Astrocyte (in vitro differentiated cells and primary cell): ENCODE measurements around the gene PAQR4. TPM values are rescaled to one million over a fixed set of nuclear protein-coding genes. Genes with fewer than 3 reads are reported as not detected.

ENCODE experiments used
- DNase-seq: peaks from one replicate; pipeline ENCODE4 v3.0.0-alpha.2; 2010; ENCODE audit warnings: low read depth
- FAIRE-seq: peaks from 2 replicates; lab custom pipeline; 2011; peaks lifted over from hg19 to GRCh38; lab: Jason Lieb, UNC
- H2AFZ ChIP-seq: 2 replicates; pipeline ENCODE4 v1.6.0; 2012; ENCODE audit warnings: low read depth, low read length, inconsistent platforms
- H3K27ac ChIP-seq: 2 replicates; pipeline ENCODE4 v1.5.1; 2011; ENCODE audit warnings: low read depth, low read length, inconsistent platforms
- H3K27me3 ChIP-seq: 2 replicates; pipeline ENCODE4 v1.6.0; 2011; ENCODE audit warnings: low read length, inconsistent platforms; ENCODE audit not compliant: insufficient read depth
- H3K36me3 ChIP-seq: 2 replicates; pipeline ENCODE4 v1.5.1; 2011; ENCODE audit warnings: low read length, inconsistent platforms; ENCODE audit not compliant: insufficient read depth
- H3K4me1 ChIP-seq: 2 replicates; pipeline ENCODE4 v1.5.1; 2011; ENCODE audit warnings: low read length, inconsistent platforms; ENCODE audit not compliant: insufficient read depth
- H3K4me2 ChIP-seq: 2 replicates; pipeline ENCODE4 v1.6.0; 2012; ENCODE audit warnings: low read length, inconsistent platforms
- H3K4me3 ChIP-seq: 2 replicates; pipeline ENCODE4 v1.5.1; 2011; ENCODE audit warnings: low read depth, mild to moderate bottlenecking, low read length, inconsistent platforms; ENCODE audit not compliant: insufficient read depth
- H3K79me2 ChIP-seq: 2 replicates; pipeline ENCODE4 v1.6.0; 2012; ENCODE audit warnings: mild to moderate bottlenecking, low read length, inconsistent platforms; ENCODE audit not compliant: insufficient read depth
- H3K9ac ChIP-seq: 2 replicates; pipeline ENCODE4 v1.6.0; 2012; ENCODE audit warnings: mild to moderate bottlenecking, low read length, inconsistent platforms
- H3K9me3 ChIP-seq: 2 replicates; pipeline ENCODE4 v1.5.1; 2012; ENCODE audit warnings: low read depth, mild to moderate bottlenecking, low read length, inconsistent platforms; ENCODE audit not compliant: insufficient read depth
- H4K20me1 ChIP-seq: 2 replicates; pipeline ENCODE4 v1.6.0; 2012; ENCODE audit warnings: low read length, inconsistent platforms; ENCODE audit not compliant: insufficient read depth
- H3K27ac Mint-ChIP-seq: one replicate; pipeline ENCODE4 v1.8.0; 2021; ENCODE audit warnings: mild to moderate bottlenecking, mixed read lengths; ENCODE audit not compliant: unreplicated experiment
- H3K27me3 Mint-ChIP-seq: one replicate; pipeline ENCODE4 v1.8.0; 2021; ENCODE audit warnings: low read depth, mixed read lengths; ENCODE audit not compliant: unreplicated experiment
- H3K36me3 Mint-ChIP-seq: one replicate; pipeline ENCODE4 v1.8.0; 2021; ENCODE audit warnings: low read depth, mixed read lengths; ENCODE audit not compliant: unreplicated experiment
- H3K4me1 Mint-ChIP-seq: one replicate; pipeline ENCODE4 v1.8.0; 2021; ENCODE audit warnings: low read depth, mixed read lengths; ENCODE audit not compliant: unreplicated experiment
- H3K4me3 Mint-ChIP-seq: one replicate; pipeline ENCODE4 v1.8.0; 2021; ENCODE audit warnings: mild to moderate bottlenecking, moderate library complexity, mixed read lengths; ENCODE audit not compliant: unreplicated experiment
- H3K9me3 Mint-ChIP-seq: one replicate; pipeline ENCODE4 v1.8.0; 2021; ENCODE audit warnings: mild to moderate bottlenecking, mixed read lengths; ENCODE audit not compliant: unreplicated experiment
- EZH2 ChIP-seq: IDR thresholded peaks from 2 replicates; pipeline ENCODE4 v1.6.1; 2012; ENCODE audit warnings: mild to moderate bottlenecking, low read length, inconsistent platforms; ENCODE audit not compliant: insufficient read depth
- total RNA-seq: library from RNA; stranded (reverse); gene quantifications from 2 replicates; pipeline ENCODE4 v1.2.1, GENCODE V29; 2021
- TF ChIP-seq, protein P1 (sequence below): IDR thresholded peaks from 2 replicates; pipeline ENCODE4 v1.5.1; 2011; ENCODE audit warnings: low read depth, mild to moderate bottlenecking, inconsistent platforms, low read length, moderate library complexity; ENCODE audit not compliant: insufficient read depth

PAQR4 gene
- total RNA-seq, 1 donor from 2014 or later = 4.8 TPM

DNA sequence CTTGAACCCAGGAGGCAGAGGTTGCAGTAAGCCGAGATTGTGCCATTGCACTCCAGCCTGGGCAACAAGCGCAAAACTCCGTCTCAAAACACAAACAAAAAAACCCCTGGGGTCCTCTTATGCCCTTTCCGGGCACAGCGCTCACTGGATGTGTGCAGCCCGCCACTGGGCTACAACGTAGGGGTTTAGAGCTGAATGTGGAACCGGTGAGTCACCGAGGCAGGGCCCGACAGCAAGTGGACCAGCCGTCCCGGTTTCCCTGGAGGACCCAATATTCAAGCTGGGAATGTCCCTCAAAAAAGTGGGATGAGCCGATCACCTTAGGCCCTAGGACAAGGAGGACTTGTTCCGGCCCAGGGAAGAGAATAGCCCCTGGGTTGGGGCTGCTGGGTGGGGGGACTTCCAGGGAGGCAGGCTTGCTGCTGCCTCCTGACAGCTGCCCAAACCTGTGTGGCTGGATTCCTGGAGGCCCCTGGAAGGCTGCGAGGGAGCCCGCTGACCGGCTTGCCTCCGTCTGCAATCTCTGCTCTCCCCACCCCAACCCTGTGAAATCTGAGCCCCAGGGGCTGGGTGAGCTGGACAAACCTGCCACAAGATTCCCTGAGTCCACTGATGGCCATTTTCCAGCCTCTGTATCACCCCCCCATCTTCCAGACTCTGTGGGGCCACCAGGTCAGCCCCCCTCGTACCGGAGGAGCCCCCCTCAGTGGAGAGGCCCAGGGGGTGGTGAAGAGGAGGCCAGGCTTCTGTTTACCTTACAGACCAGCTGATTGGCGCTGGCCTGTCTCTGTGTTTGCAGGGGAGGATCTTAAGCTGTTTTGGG lies 40.6 kb downstream of the PAQR4 start:
- H3K27me3 ChIP-seq = peaks cover 50% of the 10 kb centered on the region
- no peak overlapping the region for H3K4me3 ChIP-seq

DNA sequence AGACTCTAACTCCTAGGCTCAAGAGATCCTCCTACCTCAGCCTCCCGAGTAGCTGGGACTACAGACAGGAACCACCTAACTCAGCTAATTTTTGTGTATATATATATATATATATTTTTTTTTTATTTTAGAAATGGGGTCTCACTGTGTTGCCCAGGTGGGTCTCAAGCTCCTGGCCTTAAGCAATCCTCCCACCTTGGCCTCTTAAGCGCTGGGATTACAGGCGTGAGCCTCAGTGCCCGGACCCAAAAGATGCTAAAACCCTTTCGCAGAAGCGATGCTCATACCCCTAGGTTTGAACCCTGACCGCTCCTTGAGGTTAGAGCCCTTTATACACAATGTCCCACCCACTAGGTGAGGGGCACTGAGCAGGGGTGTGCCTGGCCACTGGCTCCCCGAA lies 41.4 kb downstream of the PAQR4 start:
- TF ChIP-seq, protein P1, sequence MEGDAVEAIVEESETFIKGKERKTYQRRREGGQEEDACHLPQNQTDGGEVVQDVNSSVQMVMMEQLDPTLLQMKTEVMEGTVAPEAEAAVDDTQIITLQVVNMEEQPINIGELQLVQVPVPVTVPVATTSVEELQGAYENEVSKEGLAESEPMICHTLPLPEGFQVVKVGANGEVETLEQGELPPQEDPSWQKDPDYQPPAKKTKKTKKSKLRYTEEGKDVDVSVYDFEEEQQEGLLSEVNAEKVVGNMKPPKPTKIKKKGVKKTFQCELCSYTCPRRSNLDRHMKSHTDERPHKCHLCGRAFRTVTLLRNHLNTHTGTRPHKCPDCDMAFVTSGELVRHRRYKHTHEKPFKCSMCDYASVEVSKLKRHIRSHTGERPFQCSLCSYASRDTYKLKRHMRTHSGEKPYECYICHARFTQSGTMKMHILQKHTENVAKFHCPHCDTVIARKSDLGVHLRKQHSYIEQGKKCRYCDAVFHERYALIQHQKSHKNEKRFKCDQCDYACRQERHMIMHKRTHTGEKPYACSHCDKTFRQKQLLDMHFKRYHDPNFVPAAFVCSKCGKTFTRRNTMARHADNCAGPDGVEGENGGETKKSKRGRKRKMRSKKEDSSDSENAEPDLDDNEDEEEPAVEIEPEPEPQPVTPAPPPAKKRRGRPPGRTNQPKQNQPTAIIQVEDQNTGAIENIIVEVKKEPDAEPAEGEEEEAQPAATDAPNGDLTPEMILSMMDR = no peak
- no peak for TF ChIP-seq EZH2
- FAIRE-seq (no peak), DNase-seq (no peak)
- no peaks in the 10 kb centered on the region for H3K9me3 ChIP-seq
- Mint-ChIP-seq H3K9me3 (no peaks in the 10 kb centered on the region), H3K27ac (no peak overlapping the region), H3K36me3 (peaks cover 3% of the 10 kb centered on the region), H3K27me3 (peaks cover 2% of the 10 kb centered on the region), H3K4me3 (no peak overlapping the region), H3K4me1 (peaks cover 19% of the 10 kb centered on the region)
- peaks cover 47% of the 10 kb centered on the region for H3K27me3 ChIP-seq
- no peak overlapping the region for H2AFZ ChIP-seq
- H3K36me3 ChIP-seq = no peaks in the 10 kb centered on the region
- H3K4me1 ChIP-seq = peaks cover 22% of the 10 kb centered on the region
- no peak overlapping the region for H3K9ac ChIP-seq
- H4K20me1 ChIP-seq = peaks cover 5% of the 10 kb centered on the region
- no peak overlapping the region for H3K4me2 ChIP-seq
- no peaks in the 10 kb centered on the region for H3K79me2 ChIP-seq
- no peak overlapping the region for H3K4me3 ChIP-seq
- no peak overlapping the region for H3K27ac ChIP-seq

More for the DNA sequence above, 40.6 kb downstream of the PAQR4 start:
- Mint-ChIP-seq H3K4me3 (peak overlapping the region; percentile 34), H3K27me3 (peaks cover 2% of the 10 kb centered on the region), H3K36me3 (no peaks in the 10 kb centered on the region), H3K27ac (peak overlapping the region; percentile 18), H3K4me1 (peaks cover 17% of the 10 kb centered on the region), H3K9me3 (no peaks in the 10 kb centered on the region)
- FAIRE-seq (no peak), DNase-seq (no peak)
- Histone ChIP-seq H3K27ac (no peak overlapping the region), H3K4me1 (peaks cover 22% of the 10 kb centered on the region), H4K20me1 (peaks cover 5% of the 10 kb centered on the region), H3K4me2 (peak overlapping the region; percentile 41), H3K9me3 (no peaks in the 10 kb centered on the region), H3K36me3 (no peaks in the 10 kb centered on the region), H2AFZ (peak overlapping the region; percentile 18), H3K79me2 (no peaks in the 10 kb centered on the region), H3K9ac (no peak overlapping the region)
- TF ChIP-seq, protein P1 = no peak
- TF ChIP-seq EZH2 = no peak

DNA sequence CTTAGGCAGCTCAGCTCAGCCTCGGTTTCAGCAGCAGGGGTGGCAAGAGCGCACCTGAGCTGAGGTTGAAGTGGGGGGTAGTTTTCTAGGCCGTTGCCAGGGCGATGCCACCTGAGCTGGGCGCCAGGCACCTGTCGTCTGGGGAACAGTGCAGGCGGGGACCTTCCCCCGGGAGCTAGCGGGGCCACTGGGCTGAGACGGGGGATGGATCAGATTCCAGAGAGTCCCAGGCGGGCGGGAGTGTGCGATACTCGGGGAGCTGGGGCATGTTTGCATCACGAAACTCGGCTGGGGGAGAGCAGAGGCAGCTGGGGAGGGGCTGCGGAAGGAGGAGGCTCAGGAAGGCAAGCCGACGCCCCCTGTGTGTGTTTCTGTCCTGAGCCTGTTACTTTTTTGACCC lies 43.1 kb downstream of the PAQR4 start:
- no peak for FAIRE-seq

More for the DNA sequence above, 43.1 kb downstream of the PAQR4 start:
- Mint-ChIP-seq H3K27ac (no peak overlapping the region), H3K36me3 (peaks cover 3% of the 10 kb centered on the region), H3K4me3 (no peak overlapping the region), H3K27me3 (no peaks in the 10 kb centered on the region), H3K4me1 (peaks cover 24% of the 10 kb centered on the region), H3K9me3 (no peaks in the 10 kb centered on the region)
- Histone ChIP-seq H3K4me1 (peaks cover 22% of the 10 kb centered on the region), H3K27me3 (peaks cover 40% of the 10 kb centered on the region), H2AFZ (no peak overlapping the region), H3K4me2 (no peak overlapping the region), H4K20me1 (peaks cover 5% of the 10 kb centered on the region), H3K9ac (no peak overlapping the region), H3K9me3 (no peaks in the 10 kb centered on the region), H3K27ac (no peak overlapping the region), H3K79me2 (no peaks in the 10 kb centered on the region), H3K36me3 (no peaks in the 10 kb centered on the region), H3K4me3 (no peak overlapping the region)
- no peak for DNase-seq
- peak; percentile 80 for TF ChIP-seq EZH2
- TF ChIP-seq, protein P1 = no peak
